ENCODE measurements around the gene PDCL3.

The PDCL3 gene

GRCh38 chr2:100562613-100563406 lies at the start of gene PDCL3:
PDCL3 (plus strand) TSS chr2:100562993; CDS start chr2:100563068, 75 bp downstream.
- DNase-seq, result peak; percentile 97

GRCh38 chr2:100513650-100514049 lies 49.1 kb upstream of the PDCL3 start:
- DNase-seq, result no peak

- DNase-seq, result no peak
These were observed 45.2 kb upstream of the PDCL3 start for GRCh38 chr2:100517556-100517955.

- no peak for DNase-seq
These were observed 44.0 kb upstream of the PDCL3 start for GRCh38 chr2:100518801-100519200.

- no peak for DNase-seq
These were observed 42.6 kb upstream of the PDCL3 start for GRCh38 chr2:100520224-100520623.

GRCh38 chr2:100522430-100522829 lies 40.4 kb upstream of the PDCL3 start:
- no peak for DNase-seq

- no peak for DNase-seq
These were observed 38.5 kb upstream of the PDCL3 start for GRCh38 chr2:100524331-100524730.

- DNase-seq, result no peak
These were observed 35.9 kb upstream of the PDCL3 start for GRCh38 chr2:100526868-100527267.

- no peak for DNase-seq
These were observed 35.3 kb upstream of the PDCL3 start for GRCh38 chr2:100527440-100528015.

- DNase-seq, result no peak
These were observed 33.6 kb upstream of the PDCL3 start for GRCh38 chr2:100529176-100529575.

- no peak for DNase-seq
These were observed 32.9 kb upstream of the PDCL3 start for GRCh38 chr2:100529900-100530299.

- DNase-seq, result no peak
These were observed 26.9 kb upstream of the PDCL3 start for GRCh38 chr2:100535855-100536254.

- DNase-seq, result no peak
These were observed 24.9 kb upstream of the PDCL3 start for GRCh38 chr2:100537918-100538317.

GRCh38 chr2:100539221-100539620 lies 23.6 kb upstream of the PDCL3 start:
- DNase-seq, result no peak

GRCh38 chr2:100541404-100541803 lies 21.4 kb upstream of the PDCL3 start:
- DNase-seq, result no peak

GRCh38 chr2:100542418-100542817 lies 20.4 kb upstream of the PDCL3 start:
- DNase-seq, result no peak

- no peak for DNase-seq
These were observed 17.7 kb upstream of the PDCL3 start for GRCh38 chr2:100544911-100545596.

GRCh38 chr2:100546469-100546868 lies 16.3 kb upstream of the PDCL3 start:
- no peak for DNase-seq

GRCh38 chr2:100548771-100549170 lies 14.0 kb upstream of the PDCL3 start:
- DNase-seq, result no peak

GRCh38 chr2:100551303-100551702 lies 11.5 kb upstream of the PDCL3 start:
- DNase-seq, result no peak

- peak; percentile 44 for DNase-seq
These were observed 7.9 kb upstream of the PDCL3 start for GRCh38 chr2:100554798-100555407.

- DNase-seq, result no peak
These were observed 6.0 kb upstream of the PDCL3 start for GRCh38 chr2:100556746-100557145.

- DNase-seq, result no peak
These were observed 2.5 kb upstream of the PDCL3 start for GRCh38 chr2:100560216-100560830.
